Mucosa of descending colon (tissue), 3 donors: ENCODE data around the gene PRSS23. TPM values are rescaled to one million over a fixed set of nuclear protein-coding genes. Genes with fewer than 3 reads are reported as not detected.

ENCODE experiments used
- ATAC-seq: fragments of 200-7000 bp; cut with Tn5 transposase; one replicate; pipeline ENCODE4 v1.9.1; 2020; ENCODE audit warnings: mild to moderate bottlenecking, moderate library complexity
- DNase-seq, 3 donors: peaks; one replicate each; pipeline ENCODE4 v3.0.0-alpha.2; 2020
- H3K36me3 ChIP-seq: fragments of 200-600 bp; one replicate; pipeline ENCODE4 v1.8.0; 2021; ENCODE audit warnings: low read depth, mild to moderate bottlenecking
- H3K4me1 ChIP-seq: fragments of 200-600 bp; one replicate; pipeline ENCODE4 v1.8.0; 2021; ENCODE audit warnings: low read depth, mild to moderate bottlenecking
- H3K4me3 ChIP-seq: fragments of 200-600 bp; one replicate; pipeline ENCODE4 v1.8.0; 2021; ENCODE audit warnings: mild to moderate bottlenecking
- H3K9me3 ChIP-seq: fragments of 200-600 bp; one replicate; pipeline ENCODE4 v1.8.0; 2021; ENCODE audit warnings: mild to moderate bottlenecking
- intact Hi-C, 2 donors: fragments of 100-400 bp; cut with DNase I in 1 of 2; cut with micrococcal nuclease in 1 of 2; formaldehyde crosslinking; loops; one replicate each; pipeline versions ENCODE4 v1.11.0 to v1.11.1; 2022; cut with DNase I, micrococcal nuclease
- total RNA-seq, 3 donors: library from RNA; stranded (reverse); fragmentation: NEBNext Ultra II Directional in 2 of 3; extraction: Animal tissue kit (Norgen Biotek cat#: 25700) in 2 of 3; gene quantifications; one replicate each; pipeline versions ENCODE4 v1.2.1 to v1.2.4, GENCODE V29; 2021 to 2023
- TF ChIP-seq, protein P1 (sequence below): fragments of 200-600 bp; IDR thresholded peaks from one replicate; pipeline ENCODE4 v1.8.0; 2022; ENCODE audit warnings: antibody characterized with exemption, mild to moderate bottlenecking
- donor health status: DM: no; HTN: no; CAD: no; lungs with moderate emphysema.
- donor health status: DM: no; HTN: no; CAD: no.
- donor health status: DM: no; HTN: yes; CAD: no.

PRSS23 gene
- total RNA-seq, 3 donors from 2014 or later: 75.0 to 128 (median 122) TPM

DNA sequence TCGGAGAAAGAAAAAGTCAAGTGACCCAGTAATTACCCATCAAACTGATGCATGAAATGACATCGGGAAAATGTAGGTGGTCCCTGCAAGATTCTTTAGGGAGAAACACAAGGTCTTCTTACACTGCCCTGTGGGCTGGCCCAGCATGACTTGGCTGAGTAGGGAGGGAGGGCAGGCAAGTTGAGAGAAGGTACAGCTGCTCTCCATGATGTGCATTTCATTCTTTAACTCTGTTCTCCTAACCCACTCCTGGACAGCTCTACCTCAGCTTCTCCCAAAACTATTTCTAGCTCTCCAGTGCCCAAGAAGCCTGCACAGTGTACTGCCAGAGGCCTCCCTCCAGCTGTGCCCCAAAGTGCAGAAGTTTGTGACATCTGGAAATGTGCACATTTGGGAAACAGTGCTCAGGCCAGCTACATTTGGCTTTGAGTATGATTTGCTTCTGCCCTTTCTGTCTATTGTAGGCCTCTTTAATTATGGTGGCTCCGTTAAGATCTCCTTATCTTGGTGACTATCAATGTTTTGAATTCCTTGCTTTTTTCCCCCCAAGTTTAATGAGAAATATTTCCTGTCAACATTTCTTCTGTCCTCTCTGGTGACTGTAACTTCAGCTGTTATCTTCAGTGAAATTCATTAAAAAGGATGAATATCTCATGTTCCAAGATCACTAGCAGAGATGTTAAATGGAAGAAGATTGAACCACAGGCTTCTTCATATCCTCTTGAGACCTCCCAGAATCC, 26.7 kb upstream of the PRSS23 start:
- TF ChIP-seq, protein P1, sequence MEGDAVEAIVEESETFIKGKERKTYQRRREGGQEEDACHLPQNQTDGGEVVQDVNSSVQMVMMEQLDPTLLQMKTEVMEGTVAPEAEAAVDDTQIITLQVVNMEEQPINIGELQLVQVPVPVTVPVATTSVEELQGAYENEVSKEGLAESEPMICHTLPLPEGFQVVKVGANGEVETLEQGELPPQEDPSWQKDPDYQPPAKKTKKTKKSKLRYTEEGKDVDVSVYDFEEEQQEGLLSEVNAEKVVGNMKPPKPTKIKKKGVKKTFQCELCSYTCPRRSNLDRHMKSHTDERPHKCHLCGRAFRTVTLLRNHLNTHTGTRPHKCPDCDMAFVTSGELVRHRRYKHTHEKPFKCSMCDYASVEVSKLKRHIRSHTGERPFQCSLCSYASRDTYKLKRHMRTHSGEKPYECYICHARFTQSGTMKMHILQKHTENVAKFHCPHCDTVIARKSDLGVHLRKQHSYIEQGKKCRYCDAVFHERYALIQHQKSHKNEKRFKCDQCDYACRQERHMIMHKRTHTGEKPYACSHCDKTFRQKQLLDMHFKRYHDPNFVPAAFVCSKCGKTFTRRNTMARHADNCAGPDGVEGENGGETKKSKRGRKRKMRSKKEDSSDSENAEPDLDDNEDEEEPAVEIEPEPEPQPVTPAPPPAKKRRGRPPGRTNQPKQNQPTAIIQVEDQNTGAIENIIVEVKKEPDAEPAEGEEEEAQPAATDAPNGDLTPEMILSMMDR: no peak
- H3K36me3 ChIP-seq: no peaks in the 10 kb centered on the region
- DNase-seq: no peak
- no peak overlapping the region for H3K4me3 ChIP-seq
- no peak for ATAC-seq
- no peaks in the 10 kb centered on the region for H3K9me3 ChIP-seq
- intact Hi-C loops: no loop called here
- H3K4me1 ChIP-seq: no peaks in the 10 kb centered on the region

- ATAC-seq: no peak
- H3K4me1 ChIP-seq: no peaks in the 10 kb centered on the region
- H3K36me3 ChIP-seq: no peaks in the 10 kb centered on the region
- intact Hi-C loops: no loop called here
- H3K9me3 ChIP-seq: no peaks in the 10 kb centered on the region
- no peak overlapping the region for H3K4me3 ChIP-seq
- TF ChIP-seq, protein P1: no peak
- DNase-seq: no peak
These were observed 25.9 kb upstream of the PRSS23 start for GRCh38 chr11:86774417-86774816.

DNA sequence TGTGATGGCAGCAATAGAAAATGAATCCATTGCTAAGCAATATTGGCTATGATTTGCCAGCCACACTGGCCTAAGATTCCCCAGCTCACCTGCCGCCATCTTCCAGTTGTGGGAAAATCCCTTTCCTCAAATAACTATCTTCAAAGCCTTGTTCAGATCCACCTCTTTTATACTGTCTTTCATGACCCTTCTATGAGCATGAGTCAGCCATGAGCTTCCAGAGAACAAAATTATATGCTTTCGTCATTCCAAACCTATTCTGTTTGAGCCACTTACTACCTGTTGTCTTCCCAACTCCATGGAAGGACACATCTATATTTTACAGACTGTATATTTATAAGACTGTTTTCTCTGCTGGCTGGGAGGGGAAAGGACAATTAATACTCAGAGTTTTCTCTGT, 25.0 kb upstream of the PRSS23 start:
- intact Hi-C loops: no loop called here
- Histone ChIP-seq H3K4me1 (no peaks in the 10 kb centered on the region), H3K9me3 (no peaks in the 10 kb centered on the region), H3K36me3 (no peaks in the 10 kb centered on the region), H3K4me3 (no peak overlapping the region)
- ATAC-seq: no peak
- no peak for DNase-seq
- TF ChIP-seq, protein P1: no peak

DNA sequence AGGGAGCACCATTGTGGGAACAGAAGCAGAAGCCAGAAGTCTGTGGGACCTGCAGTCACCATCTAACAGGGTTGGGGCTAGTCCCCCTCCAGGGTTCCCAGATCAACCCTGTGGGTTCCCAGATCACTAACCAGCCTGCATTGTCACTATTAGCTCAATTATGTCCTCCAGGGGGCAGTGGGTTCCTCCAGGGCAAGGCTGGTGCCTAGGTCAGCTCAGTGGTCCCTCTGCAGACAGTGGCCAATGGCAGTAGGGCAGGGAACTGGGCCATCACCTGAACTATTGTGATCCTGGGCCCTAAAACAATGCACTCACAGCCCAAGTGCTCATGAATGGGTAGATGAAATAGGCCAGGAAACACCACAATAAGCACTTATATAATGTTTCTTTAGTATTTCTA, 18.8 kb upstream of the PRSS23 start:
- Histone ChIP-seq H3K4me3 (no peak overlapping the region), H3K4me1 (no peaks in the 10 kb centered on the region), H3K36me3 (no peaks in the 10 kb centered on the region), H3K9me3 (no peaks in the 10 kb centered on the region)
- ATAC-seq (no peak), DNase-seq (no peak)
- TF ChIP-seq, protein P1: no peak
- intact Hi-C loops: no loop called here

- peak; percentile 19 for ATAC-seq
- DNase-seq: no peak
- no peaks in the 10 kb centered on the region for H3K36me3 ChIP-seq
- H3K9me3 ChIP-seq: no peaks in the 10 kb centered on the region
- intact Hi-C loops: no loop called here
- peaks cover 5% of the 10 kb centered on the region for H3K4me1 ChIP-seq
- H3K4me3 ChIP-seq: no peak overlapping the region
- TF ChIP-seq, protein P1: no peak
These were observed 17.6 kb upstream of the PRSS23 start for GRCh38 chr11:86782742-86783141.

DNA sequence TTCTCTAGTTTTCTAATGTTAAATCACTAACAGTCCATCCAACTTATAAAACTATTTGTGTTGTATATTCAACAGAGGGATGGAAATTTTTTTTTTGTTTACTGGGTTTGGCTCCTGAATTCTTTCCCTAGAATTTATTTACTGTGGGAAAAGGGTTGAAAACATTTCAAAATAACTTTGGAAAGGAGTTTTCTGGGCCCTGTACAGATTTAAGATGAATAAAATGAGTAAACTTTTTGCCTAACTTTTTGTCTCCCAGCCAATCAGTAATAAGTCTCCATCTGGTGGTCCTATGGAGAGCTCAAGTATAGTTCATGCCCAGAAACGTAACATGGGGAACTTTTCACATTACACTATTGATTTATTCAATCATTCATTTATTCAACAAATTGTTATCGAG, 16.7 kb upstream of the PRSS23 start:
- Histone ChIP-seq H3K4me3 (no peak overlapping the region), H3K9me3 (no peaks in the 10 kb centered on the region), H3K4me1 (peaks cover 5% of the 10 kb centered on the region), H3K36me3 (no peaks in the 10 kb centered on the region)
- DNase-seq: no peak
- TF ChIP-seq, protein P1: no peak
- ATAC-seq: no peak
- intact Hi-C loops: no loop called here
